HepG2 (cell line): ENCODE data around the gene NEK9. TPM values are rescaled to one million over a fixed set of nuclear protein-coding genes. Genes with fewer than 3 reads are reported as not detected.
A peak's percentile ranks its signal among the peaks of the same experiment; 100 is the strongest.

ENCODE experiments used
- ARID5B ChIP-seq: IDR thresholded peaks from 2 replicates; pipeline ENCODE4 v1.4.0; 2020; ENCODE audit warnings: mild to moderate bottlenecking, missing genetic modification reagents
- ATF7 ChIP-seq, 2 experiments: fragments of 450-650 bp in 1 of 2; sonication (generic) in 1 of 2; formaldehyde crosslinking in 1 of 2; IDR thresholded peaks; 2 replicates each; pipeline versions ENCODE4 v1.4.0 to v1.6.1; 2016 to 2020; ENCODE audit warnings: antibody characterized with exemption in 1 of 2, mild to moderate bottlenecking in 1 of 2, missing genetic modification reagents in 1 of 2
- ATRX ChIP-seq: sonication (generic); formaldehyde crosslinking; IDR thresholded peaks from 2 replicates; pipeline ENCODE4 v1.4.0; 2020; ENCODE audit warnings: missing genetic modification reagents, borderline replicate concordance
- BRCA1 ChIP-seq: sonication (generic); formaldehyde crosslinking; IDR thresholded peaks from 2 replicates; pipeline ENCODE4 v1.4.0; 2020; ENCODE audit warnings: missing genetic modification reagents
- GTF2F1 ChIP-seq: fragments of 150-350 bp; IDR thresholded peaks from 2 replicates; pipeline ENCODE4 v1.6.1; 2014; ENCODE audit warnings: low read length
- JUN ChIP-seq: sonication (generic); formaldehyde crosslinking; IDR thresholded peaks from 2 replicates; pipeline ENCODE4 v1.4.0; 2020; ENCODE audit warnings: mild to moderate bottlenecking, missing genetic modification reagents
- KAT8 ChIP-seq: IDR thresholded peaks from 2 replicates; pipeline ENCODE4 v1.6.1; 2016; ENCODE audit warnings: missing genetic modification reagents, missing compliant biosample characterization
- KDM1A ChIP-seq: IDR thresholded peaks from 2 replicates; pipeline ENCODE4 v1.6.1; 2016; ENCODE audit warnings: missing compliant biosample characterization
- KDM3A ChIP-seq: IDR thresholded peaks from 2 replicates; pipeline ENCODE4 v1.6.1; 2018; ENCODE audit warnings: low read depth, missing compliant biosample characterization
- NAIF1 ChIP-seq: sonication (generic); formaldehyde crosslinking; IDR thresholded peaks from 2 replicates; pipeline ENCODE4 v1.5.0; 2020; ENCODE audit warnings: mild to moderate bottlenecking, missing genetic modification reagents, borderline replicate concordance
- NFATC3 ChIP-seq: sonication (generic); formaldehyde crosslinking; IDR thresholded peaks from 2 replicates; pipeline ENCODE4 v1.5.1; 2020; ENCODE audit warnings: mild to moderate bottlenecking, missing genetic modification reagents
- PHF8 ChIP-seq: sonication (generic); formaldehyde crosslinking; IDR thresholded peaks from 2 replicates; pipeline ENCODE4 v1.5.0; 2020; ENCODE audit warnings: missing genetic modification reagents
- SALL1 ChIP-seq: sonication (generic); formaldehyde crosslinking; IDR thresholded peaks from 2 replicates; pipeline ENCODE4 v1.8.0; 2022; ENCODE audit warnings: mild to moderate bottlenecking, missing genetic modification reagents
- SKI ChIP-seq: fragments of 450-650 bp; IDR thresholded peaks from one replicate; pipeline ENCODE4 v1.6.1; 2018; ENCODE audit warnings: mild to moderate bottlenecking; ENCODE audit not compliant: partially characterized antibody
- TAF15 ChIP-seq: fragments of 200-400 bp; formaldehyde crosslinking; IDR thresholded peaks from one replicate; pipeline ENCODE4 v1.6.1; 2018; ENCODE audit warnings: mild to moderate bottlenecking, low read depth, low read length; ENCODE audit not compliant: poor library complexity, severe bottlenecking
- TERF1 ChIP-seq: sonication (generic); formaldehyde crosslinking; IDR thresholded peaks from 2 replicates; pipeline ENCODE4 v1.8.0; 2022; ENCODE audit warnings: mild to moderate bottlenecking, missing genetic modification reagents, moderate library complexity
- ZNF224 ChIP-seq: sonication (generic); formaldehyde crosslinking; IDR thresholded peaks from 2 replicates; pipeline ENCODE4 v1.5.0; 2020; ENCODE audit warnings: mild to moderate bottlenecking, missing genetic modification reagents
- ZNF329 ChIP-seq: sonication (generic); formaldehyde crosslinking; IDR thresholded peaks from 2 replicates; pipeline ENCODE4 v1.9.0; 2021; ENCODE audit warnings: low read depth, mild to moderate bottlenecking, missing genetic modification reagents
- ZNF33B ChIP-seq: sonication (generic); formaldehyde crosslinking; IDR thresholded peaks from 2 replicates; pipeline ENCODE4 v1.5.1; 2020; ENCODE audit warnings: mild to moderate bottlenecking, missing genetic modification reagents
- ZNF460 ChIP-seq: sonication (generic); formaldehyde crosslinking; IDR thresholded peaks from 2 replicates; pipeline ENCODE4 v1.5.1; 2020; ENCODE audit warnings: missing genetic modification reagents, mild to moderate bottlenecking, borderline replicate concordance
- ZNF605 ChIP-seq: sonication (generic); formaldehyde crosslinking; IDR thresholded peaks from 2 replicates; pipeline ENCODE4 v1.8.0; 2022; ENCODE audit warnings: mild to moderate bottlenecking, missing genetic modification reagents
- ZNF766 ChIP-seq: sonication (generic); formaldehyde crosslinking; IDR thresholded peaks from 2 replicates; pipeline ENCODE4 v1.5.0; 2020; ENCODE audit warnings: missing genetic modification reagents, borderline replicate concordance
- polyA plus RNA-seq, 8 experiments: library from polyadenylated mRNA; depleted of rRNA in 3 of 8; stranded (reverse) in 7 of 8; unstranded in 1 of 8; fragments of >200 nt; fragmentation: Illumina TruSeq in 4 of 8; extraction: Trizol in 4 of 8; gene quantifications; 2 replicates each; pipeline versions ENCODE4 v1.2.1 to v1.2.3, GENCODE V29; 2011 to 2016; ENCODE audit warnings: low read depth in 4 of 8, missing spikeins in 1 of 8, mixed read lengths in 1 of 8; ENCODE audit not compliant: insufficient read depth in 1 of 8
- total RNA-seq, 5 experiments: library from RNA; depleted of rRNA; stranded (reverse); fragments of >200 nt; fragmentation: Illumina TruSeq; extraction: Trizol; gene quantifications; 2 replicates each; pipeline ENCODE4 v1.2.3, GENCODE V29; 2016; ENCODE audit warnings: low read depth in 1 of 5
- TF ChIP-seq, protein P1 (sequence below): sonication (generic); formaldehyde crosslinking; IDR thresholded peaks from 2 replicates; pipeline ENCODE4 v1.4.0; 2020; ENCODE audit warnings: mild to moderate bottlenecking, missing genetic modification reagents, borderline replicate concordance
- TF ChIP-seq, protein P2 (sequence below): sonication (generic); formaldehyde crosslinking; IDR thresholded peaks from 2 replicates; pipeline ENCODE4 v1.4.0; 2020; ENCODE audit warnings: mild to moderate bottlenecking, missing genetic modification reagents

The NEK9 gene
- total and polyA plus RNA-seq, 2 of the 13 experiments (the other 11 are each of a cell fraction or from before 2014, with no cell fraction given) = 16.5 to 27.3 TPM

DNA sequence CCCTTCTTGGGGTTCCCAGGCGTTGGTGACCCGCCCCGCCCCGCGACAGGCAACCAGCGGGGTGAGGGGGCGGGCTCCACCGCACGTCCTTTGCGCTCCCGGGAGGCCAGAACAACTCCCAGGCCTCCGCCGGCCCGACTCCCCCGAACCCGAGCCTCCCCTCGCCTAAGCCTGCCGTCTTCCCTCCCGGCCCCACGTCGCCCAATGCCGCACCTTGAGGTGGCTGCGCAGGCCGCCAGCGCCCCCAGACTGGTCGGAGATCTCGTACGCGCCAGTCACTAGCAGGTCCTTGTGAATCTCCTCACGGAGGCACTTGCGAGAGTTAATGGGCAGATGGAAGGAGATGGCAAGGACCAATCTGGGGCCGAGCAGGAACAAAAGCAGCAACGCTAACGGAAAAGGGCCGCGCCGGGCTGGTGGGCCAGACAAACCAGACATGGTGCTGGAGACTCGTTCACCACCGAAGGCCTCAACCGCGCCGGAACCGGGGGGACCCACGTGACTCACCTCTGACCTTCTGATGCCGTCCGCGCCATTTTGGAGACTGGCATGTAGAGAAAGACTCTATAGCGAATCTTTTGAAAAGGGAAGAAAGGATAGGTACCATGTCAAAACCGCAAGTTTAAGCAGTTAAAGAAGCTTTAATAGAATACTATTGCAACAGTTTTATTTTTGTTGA, 49.4 kb upstream of the NEK9 start, which contains the start of gene TMED10 (continued):
- TF ChIP-seq, protein P1, sequence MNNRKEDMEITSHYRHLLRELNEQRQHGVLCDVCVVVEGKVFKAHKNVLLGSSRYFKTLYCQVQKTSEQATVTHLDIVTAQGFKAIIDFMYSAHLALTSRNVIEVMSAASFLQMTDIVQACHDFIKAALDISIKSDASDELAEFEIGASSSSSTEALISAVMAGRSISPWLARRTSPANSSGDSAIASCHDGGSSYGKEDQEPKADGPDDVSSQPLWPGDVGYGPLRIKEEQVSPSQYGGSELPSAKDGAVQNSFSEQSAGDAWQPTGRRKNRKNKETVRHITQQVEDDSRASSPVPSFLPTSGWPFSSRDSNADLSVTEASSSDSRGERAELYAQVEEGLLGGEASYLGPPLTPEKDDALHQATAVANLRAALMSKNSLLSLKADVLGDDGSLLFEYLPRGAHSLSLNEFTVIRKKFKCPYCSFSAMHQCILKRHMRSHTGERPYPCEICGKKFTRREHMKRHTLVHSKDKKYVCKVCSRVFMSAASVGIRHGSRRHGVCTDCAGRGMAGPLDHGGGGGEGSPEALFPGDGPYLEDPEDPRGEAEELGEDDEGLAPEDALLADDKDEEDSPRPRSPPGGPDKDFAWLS (CRISPR knock-in tag) = no peak
- TF ChIP-seq, protein P2, sequence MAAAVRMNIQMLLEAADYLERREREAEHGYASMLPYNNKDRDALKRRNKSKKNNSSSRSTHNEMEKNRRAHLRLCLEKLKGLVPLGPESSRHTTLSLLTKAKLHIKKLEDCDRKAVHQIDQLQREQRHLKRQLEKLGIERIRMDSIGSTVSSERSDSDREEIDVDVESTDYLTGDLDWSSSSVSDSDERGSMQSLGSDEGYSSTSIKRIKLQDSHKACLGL (CRISPR knock-in tag) = peak; percentile 75; the same call in 1 of the 2 replicates
- TF ChIP-seq SKI (no peak), KAT8 (CRISPR knock-in tag) (peak; percentile 93), ZNF33B (CRISPR knock-in tag) (no peak), ZNF766 (peak; percentile 53; the same call in 1 of the 2 replicates), NAIF1 (no peak; the same call in 1 of the 2 replicates), TERF1 (CRISPR knock-in tag) (no peak), ZNF224 (CRISPR knock-in tag) (peak; percentile 41; the same call in 1 of the 2 replicates), JUN (no peak), KDM1A (CRISPR knock-in tag) (no peak), NFATC3 (CRISPR knock-in tag) (0 out of 2 replicates have a peak, but pooled peaks have one; percentile 52), SALL1 (CRISPR knock-in tag) (peak; percentile 82), ARID5B (CRISPR knock-in tag) (no peak), GTF2F1 (peak; percentile 59; the same call in 1 of the 2 replicates), ATF7 (IDR thresholded peaks at IDR 0.05) (no peak), ATF7 (CRISPR knock-in tag; IDR thresholded peaks at IDR 0.05) (0 out of 2 replicates have a peak, but pooled peaks have one; percentile 30), ATRX (CRISPR knock-in tag) (no peak), KDM3A (CRISPR knock-in tag) (peak; percentile 61; the same call in 1 of the 2 replicates), PHF8 (CRISPR knock-in tag) (peak; percentile 100), ZNF329 (peak; percentile 78; the same call in 1 of the 2 replicates), ZNF460 (CRISPR knock-in tag) (no peak), TAF15 (no peak), ZNF605 (peak; percentile 70), BRCA1 (CRISPR knock-in tag) (peak; percentile 93)
